ENCODE results near the gene ADGRG1. TPM values are rescaled to one million over a fixed set of nuclear protein-coding genes. Genes with fewer than 3 reads are reported as not detected.
"Not testable (repeated sequence)": the region's sequence is repeated elsewhere in the genome, so short reads cannot be mapped to it uniquely, and the experiment has no call there.

The ADGRG1 gene
- total RNA-seq, 4 donors from 2014 or later = 6.5 to 87.0 (median 7.8) TPM

DNA sequence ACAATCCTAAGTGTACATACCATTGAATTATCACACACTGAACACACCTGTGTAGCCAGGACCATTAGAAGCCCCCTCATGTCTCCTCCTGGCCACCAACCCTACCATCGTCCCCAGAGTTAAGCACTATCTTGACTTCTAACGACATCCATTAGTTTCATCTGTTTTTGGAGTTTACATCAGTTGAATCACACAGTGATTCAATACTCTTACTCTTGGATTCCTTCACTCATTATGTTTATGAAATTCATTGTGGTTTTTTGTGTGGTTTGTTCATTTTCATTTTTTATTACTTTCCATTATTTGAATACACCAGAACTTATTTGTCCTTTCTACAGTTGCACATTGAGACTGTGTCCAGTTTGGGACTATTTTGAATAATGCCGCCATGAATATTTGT, 79.7 kb downstream of the ADGRG1 start:
- Histone ChIP-seq H3K4me1 (no peaks in the 10 kb centered on the region), H3K27ac (no peak overlapping the region), H3K27me3 (no peaks in the 10 kb centered on the region), H3K36me3 (no peaks in the 10 kb centered on the region), H3K4me3 (no peak overlapping the region), H3K9me3 (no peaks in the 10 kb centered on the region)
- DNase-seq = no peak
- intact Hi-C loops (cut with DNase I; ENCODE audit: low total_unique reads) = no loop called here
- TF ChIP-seq POLR2A (IDR thresholded peaks at IDR 0.05) = no peak
- TF ChIP-seq, protein P1, sequence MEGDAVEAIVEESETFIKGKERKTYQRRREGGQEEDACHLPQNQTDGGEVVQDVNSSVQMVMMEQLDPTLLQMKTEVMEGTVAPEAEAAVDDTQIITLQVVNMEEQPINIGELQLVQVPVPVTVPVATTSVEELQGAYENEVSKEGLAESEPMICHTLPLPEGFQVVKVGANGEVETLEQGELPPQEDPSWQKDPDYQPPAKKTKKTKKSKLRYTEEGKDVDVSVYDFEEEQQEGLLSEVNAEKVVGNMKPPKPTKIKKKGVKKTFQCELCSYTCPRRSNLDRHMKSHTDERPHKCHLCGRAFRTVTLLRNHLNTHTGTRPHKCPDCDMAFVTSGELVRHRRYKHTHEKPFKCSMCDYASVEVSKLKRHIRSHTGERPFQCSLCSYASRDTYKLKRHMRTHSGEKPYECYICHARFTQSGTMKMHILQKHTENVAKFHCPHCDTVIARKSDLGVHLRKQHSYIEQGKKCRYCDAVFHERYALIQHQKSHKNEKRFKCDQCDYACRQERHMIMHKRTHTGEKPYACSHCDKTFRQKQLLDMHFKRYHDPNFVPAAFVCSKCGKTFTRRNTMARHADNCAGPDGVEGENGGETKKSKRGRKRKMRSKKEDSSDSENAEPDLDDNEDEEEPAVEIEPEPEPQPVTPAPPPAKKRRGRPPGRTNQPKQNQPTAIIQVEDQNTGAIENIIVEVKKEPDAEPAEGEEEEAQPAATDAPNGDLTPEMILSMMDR (IDR thresholded peaks at IDR 0.05) = no peak

DNA sequence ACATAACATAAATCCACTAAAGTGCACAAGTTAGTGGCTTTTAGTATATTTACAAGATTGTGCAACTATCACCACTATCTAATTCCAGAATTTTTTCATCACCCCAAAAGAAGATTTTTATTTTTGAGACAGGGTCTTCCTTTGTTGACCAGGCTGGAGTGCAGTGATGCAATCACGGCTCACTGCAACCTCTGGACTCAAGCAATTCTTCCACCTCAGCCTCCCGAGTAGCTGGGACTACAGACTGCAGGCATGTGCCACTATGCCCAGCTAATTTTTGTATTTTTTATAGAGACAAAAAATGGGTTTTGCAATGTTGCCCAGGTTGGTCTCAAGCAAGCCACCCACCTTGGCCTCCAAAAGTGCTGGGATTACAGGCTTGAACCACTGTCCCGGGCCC, 81.2 kb downstream of the ADGRG1 start:
- Histone ChIP-seq H3K9me3 (no peaks in the 10 kb centered on the region), H3K4me3 (no peak overlapping the region), H3K27me3 (no peaks in the 10 kb centered on the region), H3K36me3 (no peaks in the 10 kb centered on the region), H3K4me1 (no peaks in the 10 kb centered on the region), H3K27ac (no peak overlapping the region)
- intact Hi-C loops (cut with DNase I; ENCODE audit: low total_unique reads) = no loop called here
- no peak for TF ChIP-seq POLR2A (IDR thresholded peaks at IDR 0.05)
- TF ChIP-seq, protein P1 (IDR thresholded peaks at IDR 0.05) = no peak
- DNase-seq = no peak

DNA sequence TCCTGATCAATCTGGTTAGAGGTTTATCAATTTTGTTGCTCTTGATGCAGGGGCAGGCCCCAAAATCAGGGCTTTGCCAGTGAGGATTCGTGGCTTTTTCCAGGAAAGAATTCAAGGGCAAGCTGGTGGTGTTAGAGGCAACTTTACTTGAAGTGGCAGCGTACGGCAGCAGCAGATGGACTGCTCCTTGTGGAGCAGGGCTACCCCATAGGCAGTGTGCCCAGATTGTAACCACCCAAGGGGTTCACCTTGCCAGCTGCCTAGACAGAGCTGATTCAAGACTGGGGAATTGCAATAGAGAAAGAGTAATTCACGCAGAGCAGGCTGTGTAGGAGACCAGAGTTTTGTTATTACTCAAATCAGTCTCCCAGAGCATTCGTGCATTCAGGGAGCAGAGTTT, 82.9 kb downstream of the ADGRG1 start:
- no peaks in the 10 kb centered on the region for H3K36me3 ChIP-seq
- H3K9me3 ChIP-seq = no peaks in the 10 kb centered on the region
- H3K27me3 ChIP-seq = no peaks in the 10 kb centered on the region
- no peaks in the 10 kb centered on the region for H3K4me1 ChIP-seq
- no peak overlapping the region for H3K4me3 ChIP-seq
- DNase-seq = no peak
- intact Hi-C loops (cut with DNase I; ENCODE audit: low total_unique reads) = no loop called here
- TF ChIP-seq POLR2A (IDR thresholded peaks at IDR 0.05) = no peak
- TF ChIP-seq, protein P1 (IDR thresholded peaks at IDR 0.05) = no peak
- no peak overlapping the region for H3K27ac ChIP-seq

DNA sequence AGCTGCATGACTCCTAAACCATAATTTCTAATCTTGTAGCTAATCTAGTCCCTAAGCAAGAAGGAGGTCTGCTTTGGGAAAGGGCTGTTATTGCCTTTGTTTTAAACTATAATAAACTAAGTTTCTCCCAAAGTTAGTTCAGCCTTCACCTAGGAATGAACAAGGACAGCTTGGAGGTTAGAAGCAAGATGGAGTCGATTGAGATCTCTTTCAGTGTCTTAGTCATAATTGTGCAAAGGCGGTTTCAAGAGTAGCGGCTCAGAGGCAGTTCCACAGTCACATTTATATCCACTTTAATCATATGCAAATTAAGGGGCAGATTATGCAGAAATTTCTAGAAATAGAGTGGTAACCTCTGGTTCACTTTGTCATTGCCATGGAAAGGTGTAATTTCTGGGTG, 83.6 kb downstream of the ADGRG1 start:
- no peaks in the 10 kb centered on the region for H3K4me1 ChIP-seq
- H3K4me3 ChIP-seq = no peak overlapping the region
- intact Hi-C loops (cut with DNase I; ENCODE audit: low total_unique reads) = no loop called here
- TF ChIP-seq POLR2A (IDR thresholded peaks at IDR 0.05) = no peak
- TF ChIP-seq, protein P1 (IDR thresholded peaks at IDR 0.05) = no peak
- DNase-seq = no peak
- no peaks in the 10 kb centered on the region for H3K9me3 ChIP-seq
- no peaks in the 10 kb centered on the region for H3K27me3 ChIP-seq
- H3K36me3 ChIP-seq = no peaks in the 10 kb centered on the region
- H3K27ac ChIP-seq = no peak overlapping the region

DNA sequence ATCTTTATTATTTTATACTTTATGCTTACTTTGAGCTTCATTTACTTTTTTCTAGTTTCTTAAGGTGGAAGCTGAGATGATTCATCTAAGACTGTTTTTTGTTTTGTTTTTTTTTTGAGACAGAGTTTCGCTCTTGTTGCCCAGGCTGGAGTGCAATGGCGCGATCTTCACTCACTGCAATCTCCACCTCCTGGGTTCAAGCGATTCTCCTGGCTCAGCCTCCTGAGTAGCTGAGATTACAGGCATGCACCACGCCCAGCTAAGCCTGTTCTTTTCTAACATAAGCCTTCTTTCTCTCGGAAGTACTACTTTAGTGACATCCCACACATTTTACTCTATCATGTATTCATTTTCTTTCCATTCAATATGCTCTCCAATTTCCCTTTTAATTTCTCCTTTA, 84.1 kb downstream of the ADGRG1 start:
- H3K27ac ChIP-seq; DNase-seq; H3K4me1 ChIP-seq; H3K4me3 ChIP-seq; intact Hi-C loops (cut with DNase I; ENCODE audit: low total_unique reads); H3K9me3 ChIP-seq; H3K27me3 ChIP-seq; H3K36me3 ChIP-seq: not testable (repeated sequence)

DNA sequence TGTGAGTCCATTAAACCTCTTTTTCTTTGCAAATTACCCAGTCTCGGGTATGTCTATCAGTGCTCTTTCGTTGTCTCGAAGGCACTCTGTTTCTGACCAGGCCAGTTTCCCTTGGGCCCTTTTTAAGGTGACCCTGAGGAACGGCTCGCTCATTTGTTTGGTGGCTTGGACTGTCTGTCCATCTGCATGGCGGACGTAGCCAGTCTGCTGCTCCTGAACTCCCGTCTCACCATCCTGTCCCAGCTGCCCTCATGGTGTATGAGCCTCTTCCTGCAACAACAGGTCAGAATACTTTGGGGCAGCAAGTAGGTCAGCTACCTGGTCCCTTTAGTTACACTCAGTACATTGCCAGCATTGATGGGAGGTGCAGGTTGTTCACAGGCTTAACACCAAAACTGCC, 85.2 kb downstream of the ADGRG1 start:
- no peak overlapping the region for H3K4me3 ChIP-seq
- H3K9me3 ChIP-seq = no peaks in the 10 kb centered on the region
- DNase-seq = no peak
- no peaks in the 10 kb centered on the region for H3K27me3 ChIP-seq
- TF ChIP-seq, protein P1 (IDR thresholded peaks at IDR 0.05) = no peak
- no peak for TF ChIP-seq POLR2A (IDR thresholded peaks at IDR 0.05)
- H3K4me1 ChIP-seq = no peaks in the 10 kb centered on the region
- intact Hi-C loops (cut with DNase I; ENCODE audit: low total_unique reads) = no loop called here
- no peaks in the 10 kb centered on the region for H3K36me3 ChIP-seq
- no peak overlapping the region for H3K27ac ChIP-seq

Data from uterus (tissue), 4 donors.